ENCODE measurements around the gene FAM43A.

FAM43A gene

DNA sequence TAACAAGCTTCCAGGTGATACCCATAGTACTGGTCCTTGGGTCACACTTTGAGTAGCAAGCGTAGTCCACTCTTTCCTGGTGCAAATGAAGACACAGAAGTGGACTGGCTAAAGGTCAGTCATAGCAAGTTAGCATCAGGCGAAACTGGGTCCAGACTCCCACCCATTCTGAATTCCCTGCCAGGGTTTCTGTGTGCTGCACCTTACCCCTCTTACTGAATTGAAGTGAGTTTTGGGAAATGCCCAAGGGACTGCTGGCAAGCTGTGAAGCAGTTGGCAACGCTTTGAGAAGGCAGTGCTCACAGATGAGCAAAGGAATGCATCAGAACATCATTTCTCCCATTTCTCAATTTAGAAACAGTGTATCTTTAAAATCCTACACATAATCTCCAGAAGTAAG, 11.9 kb upstream of the FAM43A start:
- in situ Hi-C loops (cut with HindIII; ENCODE audit: low sequenced_read_pairs), result no loop called here
- TF ChIP-seq CTCF (IDR thresholded peaks at IDR 0.05; ENCODE audit: low read depth, low read length), result no peak
- DNase-seq (ENCODE audit: low read depth, low spot score), result no peak
- H3K4me3 ChIP-seq (ENCODE audit: low read depth, low read length), result no peak overlapping the region

- H3K4me3 ChIP-seq (ENCODE audit: low read depth, low read length), result no peak overlapping the region
- in situ Hi-C loops (cut with HindIII; ENCODE audit: low sequenced_read_pairs), result no loop called here
- no peak for DNase-seq (ENCODE audit: low read depth, low spot score)
- no peak for TF ChIP-seq CTCF (IDR thresholded peaks at IDR 0.05; ENCODE audit: low read depth, low read length)
These were observed 10.5 kb upstream of the FAM43A start for GRCh38 chr3:194675081-194675640.

DNA sequence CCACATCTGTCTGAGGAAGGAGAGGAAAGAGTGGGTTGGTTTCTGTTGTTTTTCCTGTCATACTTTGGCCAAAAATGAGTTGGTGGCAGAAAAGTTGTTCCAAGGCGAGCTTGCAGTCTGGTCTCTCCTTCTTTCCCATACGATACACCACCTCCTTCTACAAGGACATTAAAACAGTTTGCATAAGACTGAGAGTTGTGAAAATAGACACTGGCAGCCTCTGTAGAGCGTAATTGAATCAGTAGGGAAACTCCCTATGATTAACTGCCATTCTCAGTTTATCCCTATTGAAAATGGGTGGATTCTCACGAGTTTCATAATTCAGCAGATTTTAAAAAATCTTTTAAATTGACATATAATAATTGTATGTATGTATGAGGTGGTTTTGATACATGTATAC, 10.0 kb upstream of the FAM43A start:
- in situ Hi-C loops (cut with HindIII; ENCODE audit: low sequenced_read_pairs), result no loop called here
- no peak for DNase-seq (ENCODE audit: low read depth, low spot score)
- no peak overlapping the region for H3K4me3 ChIP-seq (ENCODE audit: low read depth, low read length)
- TF ChIP-seq CTCF (IDR thresholded peaks at IDR 0.05; ENCODE audit: low read depth, low read length), result no peak

GRCh38 chr3:194676471-194676870, 9.2 kb upstream of the FAM43A start:
- in situ Hi-C loops (cut with HindIII; ENCODE audit: low sequenced_read_pairs), result no loop called here
- TF ChIP-seq CTCF (IDR thresholded peaks at IDR 0.05; ENCODE audit: low read depth, low read length), result no peak

GRCh38 chr3:194680888-194681615, 4.6 kb upstream of the FAM43A start:
- TF ChIP-seq CTCF (IDR thresholded peaks at IDR 0.05; ENCODE audit: low read depth, low read length), result no peak
- in situ Hi-C loops (cut with HindIII; ENCODE audit: low sequenced_read_pairs), result loop anchor here (10.0 kb wide), 1 partner anchor 574 kb away; no protein-coding TSS in a partner anchor
- no peak overlapping the region for H3K4me3 ChIP-seq (ENCODE audit: low read depth, low read length)
- no peak for DNase-seq (ENCODE audit: low read depth, low spot score)

More at GRCh38 chr3:194676471-194676870, 9.2 kb upstream of the FAM43A start:
- H3K4me3 ChIP-seq (ENCODE audit: low read depth, low read length), result no peak overlapping the region
- no peak for DNase-seq (ENCODE audit: low read depth, low spot score)

DNA sequence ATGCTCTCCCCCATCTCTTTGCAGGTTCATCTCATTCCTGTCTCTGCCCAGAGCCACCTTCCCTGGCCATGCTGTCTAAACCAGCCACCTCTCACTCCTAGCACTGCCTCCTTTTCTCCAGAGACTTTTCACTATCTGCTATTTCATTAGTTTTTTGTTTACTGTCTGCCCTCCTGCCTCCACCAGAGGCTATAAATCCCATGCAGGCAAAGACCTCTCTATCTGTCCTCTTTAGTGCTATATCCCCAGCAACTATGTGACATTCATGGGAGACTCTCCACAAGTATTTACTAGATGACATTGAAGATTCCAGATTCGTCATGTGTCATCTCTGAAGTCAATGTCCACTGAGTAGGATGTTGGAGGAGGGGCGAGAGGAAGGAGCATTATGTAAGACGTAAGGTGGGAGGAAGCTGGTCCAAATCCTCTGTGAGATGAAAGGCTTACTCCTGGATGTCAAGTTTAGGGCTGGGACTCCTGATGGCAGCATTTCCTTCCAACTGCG, 3.4 kb upstream of the FAM43A start:
- DNase-seq (ENCODE audit: low read depth, low spot score), result no peak
- H3K4me3 ChIP-seq (ENCODE audit: low read depth, low read length), result no peak overlapping the region
- in situ Hi-C loops (cut with HindIII; ENCODE audit: low sequenced_read_pairs), result loop anchor here (10.0 kb wide), 1 partner anchor 573 kb away; no protein-coding TSS in a partner anchor
- no peak for TF ChIP-seq CTCF (IDR thresholded peaks at IDR 0.05; ENCODE audit: low read depth, low read length)

All from astrocyte of the spinal cord (primary cell).